Endometrial microvascular endothelial cells (primary cell): Measurements from ENCODE around the gene ZNF580. TPM values are rescaled to one million over a fixed set of nuclear protein-coding genes. Genes with fewer than 3 reads are reported as not detected.

Experiments
- in situ Hi-C: cut with HindIII; loops from 2 replicates; pipeline ENCODE4 v1.10.0; 2017; ENCODE audit warnings: low sequenced_read_pairs, low pct_unique_long_range_greater_than_20kb; ENCODE audit errors: inconsistent ontology term
- total RNA-seq: library from RNA; depleted of rRNA; stranded (reverse); fragments of >200 nt; gene quantifications from one replicate; pipeline ENCODE4 v1.2.3, GENCODE V29; 2015; ENCODE audit errors: inconsistent ontology term

Gene ZNF580
- total RNA-seq, 1 donor from 2014 or later = 11.1 TPM

- in situ Hi-C loops = no loop called here
Observed at GRCh38 chr19:55669418-55670279, 28.8 kb downstream of the ZNF580 start.

- in situ Hi-C loops = no loop called here
Observed at GRCh38 chr19:55670280-55671053, 29.7 kb downstream of the ZNF580 start.

- in situ Hi-C loops = no loop called here
Observed at GRCh38 chr19:55671054-55671378, 30.2 kb downstream of the ZNF580 start.

GRCh38 chr19:55672418-55672817 lies 31.6 kb downstream of the ZNF580 start:
- in situ Hi-C loops = no loop called here

- in situ Hi-C loops = no loop called here
Observed at GRCh38 chr19:55673465-55673864, 32.7 kb downstream of the ZNF580 start.

GRCh38 chr19:55673889-55674288 lies 33.1 kb downstream of the ZNF580 start:
- in situ Hi-C loops = no loop called here

GRCh38 chr19:55674459-55674840 lies 33.6 kb downstream of the ZNF580 start:
- in situ Hi-C loops = no loop called here

GRCh38 chr19:55674841-55675660 lies 34.2 kb downstream of the ZNF580 start, which contains the start of gene EPN1:
EPN1 (plus strand) TSS chr19:55675226; CDS start chr19:55678628, 3,402 bp downstream.
- in situ Hi-C loops = no loop called here

GRCh38 chr19:55675661-55676354 lies 35.0 kb downstream of the ZNF580 start:
- in situ Hi-C loops = no loop called here

- in situ Hi-C loops = no loop called here
Observed at GRCh38 chr19:55676383-55676782, 35.6 kb downstream of the ZNF580 start.

GRCh38 chr19:55676889-55677505 lies 36.2 kb downstream of the ZNF580 start:
- in situ Hi-C loops = no loop called here

GRCh38 chr19:55677572-55678028 lies 36.8 kb downstream of the ZNF580 start:
- in situ Hi-C loops = no loop called here

GRCh38 chr19:55678121-55678671 lies 37.4 kb downstream of the ZNF580 start:
- in situ Hi-C loops = no loop called here

- in situ Hi-C loops = no loop called here
Observed at GRCh38 chr19:55679343-55680257, 38.8 kb downstream of the ZNF580 start.

- in situ Hi-C loops = no loop called here
Observed at GRCh38 chr19:55680339-55681130, 39.7 kb downstream of the ZNF580 start.
